Measurements from ENCODE around the gene HDAC5. TPM values are rescaled to one million over a fixed set of nuclear protein-coding genes. Genes with fewer than 3 reads are reported as not detected.
"Not testable (repeated sequence)": the region's sequence is repeated elsewhere in the genome, so short reads cannot be mapped to it uniquely, and the experiment has no call there.

HDAC5 gene
- total RNA-seq, 1 donor from 2014 or later, result 32.5 TPM

GRCh38 chr17:44147812-44148211 is 24.4 kb upstream of the HDAC5 start:
- Histone ChIP-seq H3K4me3 (ENCODE audit: low read depth, low read length) (no peak overlapping the region), H3K27me3 (ENCODE audit: control insufficient read depth, insufficient read depth, low read length) (no peaks in the 10 kb centered on the region), H3K36me3 (ENCODE audit: control insufficient read depth, insufficient read depth, low read length) (peaks cover 1% of the 10 kb centered on the region)
- DNase-seq (ENCODE audit: low read depth), result no peak
- no peak for TF ChIP-seq CTCF (IDR thresholded peaks at IDR 0.05; ENCODE audit: insufficient read depth, low read length, poor library complexity, severe bottlenecking)

DNA sequence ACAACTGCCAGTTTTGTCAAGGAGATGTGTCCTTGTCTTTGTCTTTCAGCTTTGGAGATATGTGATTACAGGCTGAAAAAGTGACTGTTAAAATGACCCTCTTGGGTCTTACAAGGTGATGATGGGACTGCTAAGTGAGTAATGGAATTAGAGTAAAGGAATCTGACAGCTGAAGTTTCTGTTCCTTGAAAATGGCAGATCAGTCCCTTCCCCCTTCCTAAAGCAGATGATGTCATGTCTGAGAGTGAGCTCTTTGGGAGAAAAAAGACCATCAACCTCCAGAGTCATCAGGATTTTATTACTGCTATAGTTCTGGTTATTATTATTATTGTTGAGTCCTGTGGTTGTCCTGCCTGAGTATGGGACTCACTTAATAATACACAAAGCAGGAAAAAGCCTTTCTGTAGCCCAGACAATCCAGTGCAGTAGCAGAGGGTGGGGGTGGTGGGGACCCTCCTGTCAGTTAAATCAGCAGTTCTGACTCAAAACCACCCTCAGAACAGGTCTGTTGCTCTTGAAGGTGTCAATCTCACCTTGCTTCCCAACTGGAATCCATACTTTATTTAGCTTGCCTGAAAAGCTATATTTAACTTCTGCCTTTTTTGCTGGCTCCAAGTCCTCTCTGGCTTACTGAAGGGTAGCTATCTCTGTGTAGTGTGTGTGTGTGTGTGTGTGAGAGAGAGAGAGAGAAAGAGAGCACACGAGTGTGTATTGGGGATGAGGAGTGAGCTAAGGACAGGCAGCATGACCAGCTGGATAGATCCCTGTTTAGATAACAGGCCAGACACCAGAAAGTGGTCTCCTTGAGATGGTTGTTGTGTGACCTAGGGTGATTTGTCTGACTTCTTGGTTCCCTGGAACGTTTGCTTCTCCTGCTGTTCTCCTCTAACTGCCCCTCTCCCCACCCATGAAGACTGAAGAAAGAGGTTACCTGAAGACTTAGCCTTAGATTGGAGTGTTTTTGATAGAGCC is 23.2 kb upstream of the HDAC5 start:
- no peak for DNase-seq (ENCODE audit: low read depth)
- H3K27me3 ChIP-seq (ENCODE audit: control insufficient read depth, insufficient read depth, low read length), result no peaks in the 10 kb centered on the region
- no peak overlapping the region for H3K4me3 ChIP-seq (ENCODE audit: low read depth, low read length)
- H3K36me3 ChIP-seq (ENCODE audit: control insufficient read depth, insufficient read depth, low read length), result peaks cover 1% of the 10 kb centered on the region
- no peak for TF ChIP-seq CTCF (IDR thresholded peaks at IDR 0.05; ENCODE audit: insufficient read depth, low read length, poor library complexity, severe bottlenecking)

GRCh38 chr17:44144966-44145739 is 21.7 kb upstream of the HDAC5 start:
- DNase-seq (ENCODE audit: low read depth), result no peak
- peaks cover 1% of the 10 kb centered on the region for H3K36me3 ChIP-seq (ENCODE audit: control insufficient read depth, insufficient read depth, low read length)

GRCh38 chr17:44143921-44144320 is 20.5 kb upstream of the HDAC5 start:
- H3K4me3 ChIP-seq (ENCODE audit: low read depth, low read length); H3K36me3 ChIP-seq (ENCODE audit: control insufficient read depth, insufficient read depth, low read length); H3K27me3 ChIP-seq (ENCODE audit: control insufficient read depth, insufficient read depth, low read length); DNase-seq (ENCODE audit: low read depth): not testable (repeated sequence)

More at GRCh38 chr17:44144966-44145739, 21.7 kb upstream of the HDAC5 start:
- TF ChIP-seq CTCF (IDR thresholded peaks at IDR 0.05; ENCODE audit: insufficient read depth, low read length, poor library complexity, severe bottlenecking), result no peak
- no peaks in the 10 kb centered on the region for H3K27me3 ChIP-seq (ENCODE audit: control insufficient read depth, insufficient read depth, low read length)
- no peak overlapping the region for H3K4me3 ChIP-seq (ENCODE audit: low read depth, low read length)

DNA sequence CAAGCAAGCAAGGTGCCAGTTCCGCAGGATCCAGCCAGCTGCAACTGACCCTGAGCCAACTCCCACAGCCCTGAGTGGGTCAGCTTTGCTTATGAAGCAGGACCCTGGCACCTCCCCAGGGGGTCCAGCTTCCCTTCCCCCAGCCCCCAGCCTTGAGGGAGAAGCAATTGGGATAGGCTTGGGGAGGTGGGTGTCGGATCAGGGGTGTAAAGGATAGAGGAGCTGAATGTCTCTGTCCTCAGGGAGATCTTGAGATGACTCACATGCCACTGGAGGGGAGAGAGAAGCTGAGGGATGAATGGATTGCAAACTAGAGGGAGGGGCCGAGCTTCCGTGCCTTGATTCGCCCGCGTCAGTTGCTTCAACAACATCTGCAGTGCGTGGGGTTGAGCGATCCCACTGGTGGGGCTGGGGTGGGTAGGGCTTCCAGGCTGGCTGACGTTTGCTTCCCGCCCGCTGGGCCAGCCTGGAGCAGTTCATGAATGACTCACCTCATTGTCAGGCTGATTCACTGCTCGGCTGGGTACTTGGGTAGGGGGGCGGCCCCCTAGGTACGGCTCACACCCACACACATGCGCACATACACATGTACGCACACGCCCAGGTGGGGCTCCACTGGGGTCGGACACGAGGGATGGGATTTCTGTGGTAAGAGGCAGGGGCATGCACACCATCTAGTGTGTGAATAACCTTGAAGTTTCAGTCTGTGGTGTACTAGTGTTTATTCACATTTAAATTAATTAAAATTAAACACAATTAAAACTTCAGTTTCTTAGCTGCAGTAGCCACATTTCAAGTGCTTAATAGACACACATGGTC is 14.7 kb upstream of the HDAC5 start:
- no peak overlapping the region for H3K4me3 ChIP-seq (ENCODE audit: low read depth, low read length)
- H3K36me3 ChIP-seq (ENCODE audit: control insufficient read depth, insufficient read depth, low read length), result no peaks in the 10 kb centered on the region
- DNase-seq (ENCODE audit: low read depth), result peak; percentile 98
- no peaks in the 10 kb centered on the region for H3K27me3 ChIP-seq (ENCODE audit: control insufficient read depth, insufficient read depth, low read length)
- no peak for TF ChIP-seq CTCF (IDR thresholded peaks at IDR 0.05; ENCODE audit: insufficient read depth, low read length, poor library complexity, severe bottlenecking)
